NCI-H2029 treated with DMSO at 0.1 percent for 48 hours (cell line): ENCODE measurements around the gene LANCL3.
"Not testable (repeated sequence)": the region's sequence is repeated elsewhere in the genome, so short reads cannot be mapped to it uniquely, and the experiment has no call there.

ENCODE experiments used
- DNase-seq: peaks from one replicate; lab custom pipeline; 2025; lab: John Stamatoyannopoulos, UW

The LANCL3 gene

DNA sequence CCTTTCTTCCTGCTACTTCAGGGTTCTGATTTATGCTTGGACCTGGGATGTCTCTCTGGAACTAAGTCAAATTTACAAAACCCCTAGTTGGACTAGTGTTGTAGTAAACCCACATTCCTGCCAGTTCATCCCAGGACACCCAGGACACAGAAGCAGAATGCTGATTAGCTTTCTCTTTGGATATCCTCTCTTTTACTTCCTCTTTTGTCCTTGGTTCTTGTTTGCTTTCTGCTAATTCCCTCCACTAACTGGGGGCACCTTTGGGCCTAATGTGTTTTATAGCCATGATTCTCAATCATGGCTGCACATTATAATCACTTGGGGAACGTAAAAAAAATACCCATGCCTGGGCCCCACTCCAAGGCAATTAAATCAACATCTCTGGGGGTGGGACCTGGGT, 42.5 kb downstream of the LANCL3 start:
- DNase-seq = no peak

DNA sequence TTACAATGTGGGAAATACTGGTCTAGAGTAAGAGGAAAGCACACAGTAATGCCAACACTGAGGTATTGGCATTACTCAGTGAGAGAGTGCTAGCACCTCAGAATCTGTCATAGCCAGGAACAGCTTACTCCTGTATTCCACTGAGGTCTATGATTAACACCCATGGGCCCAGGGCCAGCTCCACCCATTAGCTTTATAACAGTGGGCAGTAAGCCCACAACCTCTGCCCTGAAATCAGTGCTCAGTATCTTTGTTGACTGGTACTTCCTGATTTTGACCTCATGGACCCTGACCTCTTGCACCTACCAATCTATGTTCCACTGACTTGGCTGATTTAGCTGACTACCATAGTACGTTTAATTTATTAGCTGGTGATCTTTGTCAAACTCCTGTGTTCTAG, 56.1 kb downstream of the LANCL3 start:
- DNase-seq = no peak

GRCh38 chrX:37638047-37638446, 66.6 kb downstream of the LANCL3 start:
- no peak for DNase-seq

- DNase-seq = no peak
Observed at GRCh38 chrX:37640142-37640541, 68.7 kb downstream of the LANCL3 start.

DNA sequence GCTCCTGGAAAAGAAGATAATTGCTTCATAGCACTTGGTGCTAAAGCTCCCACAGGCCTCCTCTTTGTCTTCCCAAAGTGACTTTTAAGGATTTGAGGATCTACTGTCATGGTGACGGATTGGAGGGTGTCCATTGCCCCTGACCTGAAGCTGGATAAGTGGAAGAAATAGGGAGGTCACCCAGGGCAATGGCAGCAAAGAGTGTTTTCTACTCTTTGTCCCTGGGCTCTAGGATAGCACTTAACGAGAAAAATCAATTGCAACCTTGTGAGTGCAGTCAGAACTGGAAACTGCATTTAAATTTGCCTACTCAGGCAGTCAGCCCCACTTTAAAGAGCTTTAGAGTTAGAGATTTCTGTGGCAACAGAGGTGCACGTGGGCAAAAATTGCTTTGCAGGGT, 70.4 kb downstream of the LANCL3 start:
- no peak for DNase-seq

- no peak for DNase-seq
Observed at GRCh38 chrX:37644381-37645305, 73.2 kb downstream of the LANCL3 start.

DNA sequence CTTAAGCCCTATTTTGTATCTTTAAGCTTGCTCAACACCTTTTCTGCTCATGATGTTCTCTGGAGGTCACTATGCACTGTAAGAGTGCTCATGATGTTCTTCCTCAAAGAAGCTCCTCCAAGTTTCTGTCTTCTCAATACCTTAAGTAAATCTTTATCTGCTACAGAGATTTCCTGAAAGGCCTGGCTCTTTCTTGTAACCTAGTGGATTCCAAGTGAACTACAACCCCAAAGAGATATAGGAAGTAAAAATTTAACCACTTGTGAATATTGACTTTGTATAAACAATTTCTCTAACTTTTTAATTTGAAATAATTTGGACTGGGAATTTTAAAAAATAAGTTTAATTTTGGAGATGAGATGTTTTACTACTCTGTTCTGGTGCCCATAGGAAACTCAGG, 74.8 kb downstream of the LANCL3 start:
- no peak for DNase-seq

GRCh38 chrX:37650879-37651278, 79.4 kb downstream of the LANCL3 start:
- not testable (repeated sequence) for DNase-seq

- no peak for DNase-seq
Observed at GRCh38 chrX:37651921-37652452, 80.5 kb downstream of the LANCL3 start.

- DNase-seq = no peak
Observed at GRCh38 chrX:37652589-37653231, 81.2 kb downstream of the LANCL3 start.

DNA sequence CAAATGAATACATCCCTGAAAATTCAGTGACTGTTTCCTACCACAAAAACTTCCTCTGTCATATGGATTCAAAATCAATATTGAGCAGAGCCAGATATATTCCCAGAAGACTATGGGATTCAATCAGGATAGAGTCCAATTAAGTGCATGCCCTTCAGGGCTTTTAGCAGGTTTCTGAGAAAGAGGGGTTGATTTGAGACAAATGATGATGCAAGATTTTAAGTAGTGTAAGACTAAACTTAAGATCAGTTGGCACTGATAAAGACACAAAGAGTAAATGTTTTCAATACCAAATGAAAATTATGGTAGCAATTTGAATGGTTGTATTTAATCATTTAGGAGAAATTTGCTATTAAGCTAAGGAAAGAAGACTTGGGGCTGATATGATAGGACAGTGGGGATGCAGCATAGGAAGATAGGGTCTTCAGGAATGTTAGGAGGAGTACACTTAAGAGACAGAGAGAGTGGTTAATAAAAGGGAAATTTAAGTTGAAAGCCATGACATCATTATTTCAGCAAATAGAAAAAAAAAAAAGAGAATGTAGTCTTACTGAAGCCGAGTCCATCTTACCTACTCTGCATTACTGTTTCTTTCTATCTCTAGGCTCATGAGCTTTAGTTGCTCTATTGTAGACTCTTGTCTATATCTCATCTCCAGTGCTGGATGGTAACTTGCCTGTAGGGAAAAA, 82.1 kb downstream of the LANCL3 start:
- DNase-seq = no peak

- DNase-seq = no peak
Observed at GRCh38 chrX:37658343-37659030, 87.0 kb downstream of the LANCL3 start.

GRCh38 chrX:37659047-37659446, 87.6 kb downstream of the LANCL3 start:
- DNase-seq = no peak

DNA sequence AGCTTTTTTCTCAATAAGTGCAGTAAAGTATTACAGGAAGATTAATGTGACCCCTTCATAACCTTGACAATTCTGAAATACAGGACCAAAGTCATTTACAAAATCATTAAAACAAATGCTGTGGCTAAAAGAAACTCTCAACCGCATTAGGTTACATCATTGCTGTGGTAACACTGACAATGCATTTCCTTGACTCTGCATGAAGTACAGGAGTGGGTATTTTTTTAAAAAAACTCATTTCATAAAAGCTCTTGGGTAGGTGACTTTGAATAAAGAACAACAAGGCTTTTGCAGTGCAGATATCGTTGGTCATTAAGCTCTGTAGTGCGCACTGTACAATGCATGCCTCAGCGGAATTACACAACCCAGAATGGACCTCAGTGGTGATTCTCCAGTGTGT, 90.7 kb downstream of the LANCL3 start:
- DNase-seq = no peak

- no peak for DNase-seq
Observed at GRCh38 chrX:37666516-37666915, 95.1 kb downstream of the LANCL3 start.

DNA sequence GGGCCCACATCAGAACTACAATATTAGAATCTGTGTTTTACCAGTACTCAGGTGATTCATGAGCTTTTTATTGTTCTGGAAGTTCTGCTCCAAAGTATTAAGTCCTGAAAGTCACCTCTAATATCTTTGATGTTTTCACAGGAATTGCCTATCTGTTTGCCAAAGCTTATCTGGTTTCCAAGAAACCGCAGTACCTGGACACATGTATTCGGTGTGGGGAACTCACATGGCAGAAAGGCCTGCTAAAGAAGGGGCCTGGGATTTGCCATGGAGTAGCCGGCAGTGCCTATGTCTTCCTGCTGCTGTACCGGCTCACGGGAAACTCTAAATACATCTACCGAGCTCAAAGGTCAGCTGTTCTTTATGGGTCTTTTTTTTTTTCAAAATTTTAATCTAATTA, 95.7 kb downstream of the LANCL3 start:
- DNase-seq = no peak

- no peak for DNase-seq
Observed at GRCh38 chrX:37672563-37672962, 101.1 kb downstream of the LANCL3 start.

GRCh38 chrX:37676811-37677210, 105.3 kb downstream of the LANCL3 start:
- DNase-seq = no peak

- no peak for DNase-seq
Observed at GRCh38 chrX:37677243-37677642, 105.8 kb downstream of the LANCL3 start.

DNA sequence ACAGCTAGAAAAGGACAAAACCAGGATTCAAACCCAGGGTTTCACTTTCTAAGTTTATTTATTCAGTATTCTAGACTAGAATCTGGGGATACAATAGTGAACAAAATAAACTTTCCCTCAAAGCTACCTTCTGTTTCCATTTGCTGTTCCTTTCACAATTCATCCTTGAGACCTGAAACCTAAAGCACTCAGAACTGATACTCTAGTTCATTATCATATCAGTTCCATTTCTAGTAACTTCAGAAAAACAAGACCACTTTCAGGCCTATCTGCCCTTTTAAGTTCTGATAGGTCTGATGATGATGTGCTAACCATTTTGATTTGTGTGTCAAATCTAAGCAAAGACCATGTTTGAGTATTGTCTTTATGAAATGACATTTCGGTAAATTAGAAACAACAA, 106.3 kb downstream of the LANCL3 start:
- DNase-seq = no peak

GRCh38 chrX:37678574-37678973, 107.1 kb downstream of the LANCL3 start:
- no peak for DNase-seq

DNA sequence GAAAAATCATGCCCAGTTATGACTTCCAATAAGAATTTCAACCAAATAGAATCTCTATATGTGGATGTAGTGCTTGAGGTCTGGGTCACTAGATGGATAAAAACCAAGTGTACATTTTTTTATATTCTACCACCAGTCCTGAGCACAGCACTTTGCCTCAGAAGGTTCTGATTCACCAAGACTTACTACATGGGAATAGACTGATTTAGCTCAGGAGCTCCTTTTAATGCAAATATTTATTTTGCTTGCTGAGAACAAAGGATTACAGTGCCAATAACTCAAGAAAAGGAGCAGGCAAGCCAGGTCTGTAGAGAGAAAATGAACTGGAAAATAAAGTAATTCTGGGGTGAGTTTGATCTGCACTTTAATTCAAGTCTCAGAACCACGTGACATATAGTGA, 107.8 kb downstream of the LANCL3 start:
- DNase-seq = no peak
